GM18508 (cell line): ENCODE data around the gene MED6.

Source experiments
- ATAC-seq: cut with Tn5 transposase; IDR thresholded peaks from one replicate; pipeline ENCODE4 v1.9.1; 2021; ENCODE audit warnings: moderate number of reproducible peaks; ENCODE audit not compliant: insufficient read depth, unreplicated experiment

Gene MED6

GRCh38 chr14:70600382-70601157 lies at the start of gene MED6:
MED6 (minus strand) TSS chr14:70600655; CDS start chr14:70600637, 18 bp downstream.
- ATAC-seq = peak; percentile 54

- no peak for ATAC-seq
Observed at GRCh38 chr14:70649803-70650202, 49.3 kb upstream of the MED6 start.

DNA sequence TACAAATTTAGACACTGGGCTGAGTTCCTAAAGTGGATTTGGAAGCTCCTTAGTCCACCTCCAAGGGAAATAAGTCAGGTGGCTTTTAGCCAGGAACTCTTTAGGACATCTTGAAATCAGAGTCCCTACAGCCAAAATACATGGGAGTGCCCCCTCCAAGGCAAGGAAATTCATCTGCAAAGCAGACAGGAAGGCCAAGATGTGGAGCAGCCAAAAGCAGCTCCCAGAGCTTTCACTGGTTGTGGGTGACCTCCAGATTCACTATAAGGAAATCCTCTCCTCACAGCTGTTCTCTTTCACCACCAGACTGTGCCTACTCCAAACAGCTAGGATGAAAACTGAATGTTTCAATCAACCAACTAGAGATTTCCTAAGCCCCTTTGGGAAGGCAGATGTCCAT lies 47.9 kb upstream of the MED6 start:
- ATAC-seq = no peak

- ATAC-seq = no peak
Observed at GRCh38 chr14:70646705-70647104, 46.2 kb upstream of the MED6 start.

GRCh38 chr14:70645892-70646291 lies 45.4 kb upstream of the MED6 start:
- no peak for ATAC-seq

GRCh38 chr14:70643967-70644366 lies 43.5 kb upstream of the MED6 start:
- no peak for ATAC-seq

GRCh38 chr14:70642303-70643235 lies 42.1 kb upstream of the MED6 start:
- no peak for ATAC-seq

DNA sequence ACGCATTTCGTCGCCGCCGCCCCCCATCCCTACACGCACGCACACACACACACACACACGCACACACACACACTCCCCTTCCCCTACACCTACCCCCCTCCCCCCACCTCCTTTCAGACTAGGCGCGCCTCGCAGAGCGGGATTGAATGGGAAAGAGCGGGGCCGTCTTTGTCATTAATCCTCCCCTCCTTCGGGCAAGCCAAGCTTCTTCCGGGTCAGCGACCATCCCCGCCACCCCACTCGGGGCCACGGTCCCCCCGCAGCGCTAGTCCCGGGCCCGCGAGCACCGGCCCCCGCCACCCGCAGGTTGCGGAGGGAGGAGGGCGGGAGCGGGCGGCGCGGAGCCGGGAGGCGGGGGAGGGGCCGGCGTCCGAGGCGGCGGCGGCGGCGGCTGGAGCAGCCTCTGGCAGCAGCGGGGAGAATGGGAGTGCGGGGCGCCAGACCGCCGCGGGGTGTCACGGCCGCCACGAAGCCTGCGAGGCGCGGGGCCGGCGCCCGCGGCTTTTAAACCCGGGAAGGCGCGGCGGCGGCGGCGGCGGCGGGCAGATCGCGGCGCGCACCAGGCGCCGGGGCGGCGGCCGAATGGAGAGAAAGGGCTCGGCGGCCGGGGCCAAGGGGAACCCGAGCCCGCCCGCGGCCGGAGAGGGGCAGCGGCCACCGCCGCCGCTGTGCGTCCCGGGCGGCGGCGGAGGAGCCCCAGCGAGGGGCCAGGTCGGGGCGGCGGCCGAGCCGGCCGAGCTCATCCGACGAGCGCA lies 41.3 kb upstream of the MED6 start, which contains the start of gene TTC9:
TSS of gene TTC9 (plus strand) at position 369 of the 755 bp plus-strand sequence. CDS start at position 583, 214 bp downstream.
- ATAC-seq = no peak

DNA sequence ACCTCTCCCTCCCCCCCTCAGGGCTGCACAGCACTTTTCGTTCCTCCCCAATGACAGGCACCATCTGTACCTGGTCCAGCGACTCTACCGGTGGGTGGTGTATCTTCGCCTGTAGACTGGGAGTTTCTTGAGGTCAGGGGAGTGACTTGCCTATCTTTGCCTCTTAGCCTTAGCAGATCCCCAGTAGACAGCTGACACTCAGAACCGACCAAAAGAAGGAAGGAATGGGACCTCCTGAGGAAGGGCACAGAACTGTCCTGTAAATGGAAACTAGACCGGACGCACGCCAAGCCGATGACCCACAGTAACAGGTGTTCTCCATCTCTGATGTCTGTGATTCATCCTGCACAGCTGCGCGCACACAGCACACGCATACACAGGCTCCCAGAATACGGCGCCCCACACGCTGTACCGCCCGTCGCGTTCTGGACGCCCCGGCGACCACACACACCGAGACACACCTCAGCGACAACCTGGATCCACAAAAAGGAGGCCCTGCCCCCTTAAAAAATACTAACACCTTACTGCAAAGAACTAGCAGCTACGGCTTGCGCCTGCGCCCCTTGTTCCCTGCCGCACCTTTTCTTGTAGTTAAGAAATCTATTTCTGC lies 40.6 kb upstream of the MED6 start:
- peak; percentile 60 for ATAC-seq

- ATAC-seq = no peak
Observed at GRCh38 chr14:70638416-70638815, 38.0 kb upstream of the MED6 start.

GRCh38 chr14:70635971-70636595 lies 35.6 kb upstream of the MED6 start:
- ATAC-seq = no peak

- no peak for ATAC-seq
Observed at GRCh38 chr14:70631948-70632347, 31.5 kb upstream of the MED6 start.

- ATAC-seq = no peak
Observed at GRCh38 chr14:70624972-70625371, 24.5 kb upstream of the MED6 start.

GRCh38 chr14:70622111-70622712 lies 21.8 kb upstream of the MED6 start:
- ATAC-seq = no peak

DNA sequence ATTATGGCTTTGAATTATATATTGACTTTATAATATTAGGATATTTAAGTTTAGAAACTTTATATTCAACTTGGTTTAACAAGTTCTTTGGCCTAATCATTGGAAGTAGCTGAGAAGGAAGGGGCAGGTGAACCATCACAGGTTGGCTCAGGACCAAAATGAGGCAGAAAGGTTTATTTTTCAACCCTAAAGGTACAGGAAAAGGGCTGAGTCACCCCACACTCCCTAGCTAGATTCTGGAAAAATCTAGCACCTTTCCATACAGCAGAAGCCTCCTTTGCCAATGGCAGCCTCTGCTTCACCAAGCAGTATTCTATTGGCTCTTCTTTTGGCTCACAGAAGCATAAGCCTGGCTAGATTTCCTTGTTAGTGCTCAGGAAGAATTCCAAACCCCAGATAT lies 19.3 kb upstream of the MED6 start:
- ATAC-seq = no peak

GRCh38 chr14:70618314-70618713 lies 17.9 kb upstream of the MED6 start:
- no peak for ATAC-seq

DNA sequence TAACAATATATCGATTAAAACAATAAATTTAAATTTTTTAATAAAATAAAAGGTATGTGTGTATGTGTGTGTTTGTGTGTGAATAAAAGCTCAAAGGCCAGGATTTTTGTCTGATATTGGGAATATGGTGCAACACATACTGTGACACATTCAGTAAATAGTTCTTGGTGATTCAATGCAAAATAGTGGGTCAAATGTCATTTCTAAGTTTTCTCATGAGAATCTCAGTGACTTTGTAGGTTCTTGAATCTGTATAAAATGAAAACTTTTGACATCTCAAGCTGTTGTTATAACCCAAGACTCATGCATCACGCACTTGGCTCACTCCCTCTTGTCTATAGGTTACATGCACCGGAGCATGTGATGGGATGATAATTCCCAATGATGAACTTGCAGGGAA lies 16.2 kb upstream of the MED6 start:
- ATAC-seq = no peak

DNA sequence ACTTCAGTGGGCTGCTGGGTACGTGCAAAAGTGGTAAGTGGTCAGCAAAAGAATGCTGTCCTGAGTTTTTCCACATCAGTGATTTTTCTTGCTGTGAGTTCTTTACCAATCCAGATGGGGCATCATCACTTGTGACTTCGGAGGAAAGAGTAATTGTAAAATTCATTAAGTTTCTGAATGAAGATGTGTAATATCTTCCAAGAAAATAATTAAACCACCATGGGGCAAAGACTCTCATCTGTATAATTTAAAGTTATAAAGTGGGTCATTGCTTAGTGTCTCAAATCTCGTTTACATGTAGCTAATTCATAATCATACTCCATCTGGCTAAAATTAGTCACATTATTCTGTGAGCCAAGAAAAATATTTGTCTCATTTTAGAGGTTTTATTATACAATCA lies 10.8 kb upstream of the MED6 start:
- no peak for ATAC-seq

- ATAC-seq = peak; percentile 41
Observed at GRCh38 chr14:70602254-70602653, 1.8 kb upstream of the MED6 start.
